ENCODE data around the gene SIGLEC6.
"Not testable (repeated sequence)": the region's sequence is repeated elsewhere in the genome, so short reads cannot be mapped to it uniquely, and the experiment has no call there.

SIGLEC6 gene

DNA sequence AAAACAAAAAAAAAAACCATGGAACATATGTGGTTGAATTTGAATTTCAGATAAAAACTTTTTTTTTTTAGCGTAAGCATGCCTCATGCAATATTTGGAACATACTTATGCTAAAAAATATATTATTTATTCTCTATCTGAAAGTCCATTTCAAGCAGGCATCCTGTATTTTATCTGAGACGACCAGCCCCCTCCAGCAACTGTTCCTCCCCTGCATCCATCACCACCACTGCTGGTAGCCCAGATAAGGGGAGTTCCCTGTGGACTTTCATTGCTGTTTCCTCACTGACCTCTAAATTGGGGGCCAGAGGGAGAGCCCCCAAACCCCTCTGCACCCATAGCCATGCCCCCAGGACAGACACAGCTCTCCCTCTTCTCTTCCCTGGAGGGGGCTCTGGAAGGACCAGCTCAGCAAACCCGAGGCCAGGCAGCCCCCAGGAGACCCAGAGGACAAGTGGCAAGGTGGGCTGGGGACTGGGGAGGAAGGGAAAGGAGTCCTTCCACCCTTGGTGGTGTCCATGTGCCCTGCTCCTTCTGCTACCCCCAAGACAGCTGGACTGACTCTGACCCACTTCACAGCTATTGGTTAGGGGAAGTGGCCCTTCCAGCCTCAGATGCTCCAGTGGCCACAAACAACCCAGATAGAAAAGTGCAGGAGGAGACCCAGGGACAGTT is 23.3 kb downstream of the SIGLEC6 start:
- no peak for DNase-seq

DNA sequence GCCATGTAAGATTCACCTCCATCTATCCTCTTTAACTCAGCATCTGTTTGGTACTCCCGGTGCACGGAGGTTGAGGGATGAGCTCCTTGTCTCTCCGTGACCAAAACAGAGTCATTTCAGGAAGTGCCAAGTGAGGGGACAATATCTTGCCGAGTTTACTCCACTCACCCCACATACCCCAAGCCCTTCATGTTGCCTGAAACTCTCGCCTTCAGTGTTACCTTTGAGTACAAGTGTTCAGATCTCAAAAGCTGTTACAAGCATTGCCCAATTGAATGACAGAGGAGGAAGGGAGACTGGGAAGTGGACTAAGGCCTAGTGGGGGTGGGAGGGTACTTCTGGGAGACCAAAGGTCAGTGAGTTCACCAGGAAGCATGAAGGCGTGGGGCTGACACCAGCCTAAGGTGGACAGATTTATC is 23.8 kb downstream of the SIGLEC6 start:
- no peak for DNase-seq

DNA sequence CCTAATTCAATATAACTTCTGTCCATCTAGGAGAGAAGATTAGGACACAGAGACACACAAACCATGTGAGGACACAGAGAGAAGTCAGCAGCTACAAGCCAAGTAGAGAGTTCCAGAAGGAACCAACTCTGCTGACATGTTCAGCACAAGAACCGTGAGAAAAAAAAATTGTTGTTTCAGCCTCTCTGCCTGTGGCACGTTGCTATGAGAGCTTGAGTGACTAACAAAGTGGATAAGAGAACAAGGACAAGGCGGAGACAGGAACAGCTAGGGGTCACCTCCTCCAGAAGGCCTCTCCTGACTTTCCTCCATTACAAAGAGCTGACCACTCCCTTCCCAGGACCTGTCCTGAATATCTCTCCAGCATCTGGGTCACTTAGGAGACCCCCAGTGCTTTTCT is 24.3 kb downstream of the SIGLEC6 start:
- no peak for DNase-seq

DNA sequence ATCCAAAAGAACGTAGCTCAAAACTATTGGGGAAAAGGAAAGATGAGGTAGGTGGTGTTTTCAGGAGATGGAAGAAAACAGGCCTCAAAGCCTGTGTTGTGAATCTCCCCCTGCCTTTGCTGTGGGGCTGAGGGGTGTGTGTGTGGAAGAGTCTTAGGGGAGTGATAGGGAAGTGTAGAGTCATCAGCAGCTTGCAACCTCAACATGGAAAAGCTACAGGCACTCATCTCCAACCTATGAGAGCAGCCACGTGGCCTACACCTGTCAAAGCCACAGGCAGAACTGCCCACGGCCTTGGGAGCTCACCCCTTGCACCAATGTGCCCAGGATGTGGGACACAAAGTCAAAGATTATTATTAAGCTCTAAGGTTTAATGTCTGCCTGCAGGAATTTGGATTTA is 25.6 kb downstream of the SIGLEC6 start:
- no peak for DNase-seq

DNA sequence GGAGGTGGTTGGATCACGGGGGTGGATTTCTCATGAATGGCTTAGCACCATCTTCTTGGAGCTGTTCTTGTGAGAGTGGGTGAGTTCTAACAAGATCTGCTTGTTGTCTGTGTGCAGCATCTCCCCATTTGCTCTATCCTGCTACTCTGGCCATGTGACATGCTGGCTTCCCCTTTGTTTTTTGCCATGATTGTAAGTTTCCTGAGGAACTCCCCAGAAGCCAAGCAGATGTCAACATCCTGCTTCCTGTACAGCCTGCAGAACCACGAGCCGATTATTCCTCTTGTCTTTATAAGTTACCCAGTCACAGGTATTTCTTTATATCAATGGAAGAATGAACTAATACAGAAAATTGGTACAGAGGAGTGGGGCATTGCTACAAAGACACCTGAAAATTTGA is 27.6 kb downstream of the SIGLEC6 start:
- DNase-seq: no peak

DNA sequence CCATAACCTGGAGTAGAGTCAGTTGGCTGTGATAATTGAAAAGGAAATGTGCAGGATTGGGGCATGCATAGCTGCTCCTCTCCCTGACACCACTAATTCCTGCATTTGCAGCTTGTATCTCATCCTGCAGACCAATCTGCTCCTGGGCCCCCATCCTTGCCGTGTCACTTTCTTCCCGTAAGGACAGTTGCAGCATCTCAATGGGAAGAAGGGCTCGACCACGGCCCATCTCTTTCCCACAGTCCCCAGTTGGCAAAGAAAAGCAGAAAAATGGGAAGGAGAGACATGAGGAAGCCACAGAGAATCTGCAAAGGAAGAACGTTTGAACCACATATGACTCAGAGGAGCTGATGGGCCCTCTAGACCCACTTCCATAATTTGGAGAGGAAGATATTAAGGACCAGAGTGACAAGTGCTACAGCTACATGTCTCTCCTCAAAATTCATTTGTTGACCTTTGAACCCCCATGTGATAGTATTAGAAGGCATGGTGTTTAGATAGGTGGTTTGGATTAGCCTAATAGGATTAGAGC is 28.1 kb downstream of the SIGLEC6 start:
- no peak for DNase-seq

DNA sequence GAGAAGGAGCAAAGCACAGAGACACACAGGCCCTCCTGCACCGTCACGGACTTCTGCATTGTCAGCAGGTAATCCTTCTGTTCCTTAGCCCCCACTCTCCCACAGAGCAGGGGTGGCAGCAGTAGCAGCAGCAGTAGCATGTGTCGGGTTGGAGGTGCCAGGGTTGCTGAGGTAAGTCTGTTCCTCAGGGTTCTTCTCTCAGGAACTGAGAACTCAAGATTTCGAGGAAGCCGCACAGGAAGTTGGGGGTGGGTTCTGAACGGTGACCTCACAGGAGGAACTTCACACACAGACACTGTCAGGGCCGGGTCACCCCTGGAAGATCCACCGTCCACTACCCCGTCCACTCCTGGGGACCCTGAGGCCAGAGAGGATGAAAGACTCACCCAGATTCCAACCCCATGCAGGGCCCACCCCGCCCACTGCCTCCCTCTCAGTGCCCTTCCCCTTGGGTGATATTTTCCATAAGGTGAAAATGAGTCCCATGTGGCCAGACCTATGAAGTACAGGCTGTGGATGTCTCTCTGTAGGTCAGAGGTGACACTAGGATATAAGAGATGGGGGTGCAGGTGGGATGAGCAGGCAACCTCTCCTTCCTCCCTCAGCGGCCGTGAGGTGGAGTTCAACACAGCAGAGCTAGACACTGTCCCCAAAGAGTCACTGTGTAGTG is 29.7 kb downstream of the SIGLEC6 start, which contains the start of gene SIGLEC12:
TSS of gene SIGLEC12 (minus strand) at position 207 of the 670 bp plus-strand sequence. CDS start at position 140, 67 bp downstream.
- no peak for DNase-seq

DNA sequence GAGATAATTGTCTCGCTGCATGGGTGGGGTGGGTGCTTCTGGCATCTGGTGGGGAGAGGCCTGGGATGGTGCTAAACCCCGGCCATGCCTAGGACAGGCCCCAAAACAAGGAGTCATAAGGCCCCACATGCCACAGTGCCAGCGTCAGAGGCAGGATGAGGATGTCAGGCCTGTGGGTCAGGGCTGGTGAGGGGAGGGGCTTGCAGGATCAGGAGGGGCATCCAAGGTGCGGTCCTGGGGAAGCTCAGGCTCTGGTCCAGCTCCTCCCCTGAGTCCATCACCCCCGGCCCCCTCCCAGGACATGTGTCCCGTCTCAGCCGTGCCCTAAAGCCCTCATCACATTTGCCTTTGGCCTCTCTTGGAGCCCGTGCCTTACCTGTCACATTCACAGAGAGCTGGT is 30.5 kb downstream of the SIGLEC6 start:
- DNase-seq: not testable (repeated sequence)

DNA sequence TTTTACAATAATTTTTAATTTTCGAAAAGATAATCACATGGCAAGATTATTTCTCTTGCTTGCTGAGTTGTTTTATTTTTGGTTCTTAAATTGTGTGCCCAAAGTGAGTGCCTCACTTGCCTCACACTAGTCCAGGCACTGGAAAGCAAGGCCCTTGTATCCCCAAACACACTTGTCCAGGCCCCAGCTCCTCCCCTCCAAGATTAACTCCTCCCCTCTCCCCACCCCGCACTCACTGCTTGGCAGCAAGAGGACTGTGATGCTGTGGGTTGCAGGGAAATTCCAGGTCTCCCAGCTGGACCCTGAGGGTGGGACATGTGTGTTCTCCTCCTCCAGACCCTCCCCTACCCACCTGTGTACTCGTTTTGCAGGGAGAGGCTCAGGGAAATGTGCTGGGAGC is 33.8 kb downstream of the SIGLEC6 start:
- DNase-seq: no peak

DNA sequence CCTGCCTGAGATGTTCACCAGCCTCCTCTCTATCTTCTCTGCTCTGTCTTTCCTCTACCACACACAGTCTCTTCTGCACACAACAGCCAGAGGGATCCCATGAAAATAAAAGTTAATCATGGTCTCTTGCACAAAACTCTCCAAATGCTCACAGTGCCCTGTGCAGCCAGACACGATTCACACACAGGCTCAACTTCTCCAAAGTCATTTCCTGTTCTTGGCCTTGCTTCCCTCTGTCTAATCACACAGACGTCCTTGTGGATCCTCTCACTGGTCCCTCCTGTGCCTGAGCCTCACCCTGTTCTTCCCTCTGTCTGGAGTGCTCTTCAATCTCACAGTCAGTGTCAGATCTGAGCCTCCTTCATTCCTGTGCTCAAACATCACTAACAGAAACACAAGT is 37.7 kb downstream of the SIGLEC6 start:
- DNase-seq: no peak

DNA sequence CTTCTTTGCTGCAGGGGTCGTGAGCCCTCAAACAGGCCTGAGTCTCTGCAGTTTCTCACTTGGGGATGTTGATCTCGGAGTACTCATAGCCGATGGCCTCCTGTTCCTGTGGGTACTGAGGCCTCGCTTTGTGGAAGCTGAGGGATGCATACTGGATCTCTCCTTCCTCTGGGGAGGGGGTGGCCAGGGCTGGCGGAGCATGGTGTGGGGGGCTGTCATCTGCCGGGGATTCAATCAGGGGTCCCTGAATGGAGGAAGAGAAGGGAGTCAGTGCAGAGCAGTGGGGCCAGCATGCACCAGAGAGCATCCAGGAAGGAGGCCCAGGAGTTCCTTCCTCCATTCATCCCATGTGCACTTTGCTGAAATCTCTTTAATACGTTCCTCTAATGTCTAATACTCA is 39.9 kb downstream of the SIGLEC6 start:
- no peak for DNase-seq

DNA sequence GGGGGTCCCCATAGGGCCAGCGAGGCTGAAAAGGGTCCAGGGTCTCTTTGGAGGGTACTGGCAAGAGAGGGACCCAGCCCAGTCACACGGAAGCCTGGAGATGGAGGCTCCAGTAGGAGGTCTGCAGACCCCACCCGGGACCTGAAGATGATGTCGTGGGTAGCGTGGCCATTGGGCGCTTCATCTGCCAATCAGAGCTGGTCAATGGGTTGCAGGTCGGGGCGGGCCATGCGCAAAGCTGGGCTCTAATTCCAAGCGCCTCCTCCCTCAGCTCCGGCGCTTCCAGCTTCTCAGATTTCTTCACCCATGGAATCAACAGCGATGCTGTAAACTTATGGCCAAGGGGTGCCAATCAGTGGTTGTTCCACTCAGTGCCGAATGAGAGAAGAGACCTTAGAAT is 40.8 kb downstream of the SIGLEC6 start:
- no peak for DNase-seq

DNA sequence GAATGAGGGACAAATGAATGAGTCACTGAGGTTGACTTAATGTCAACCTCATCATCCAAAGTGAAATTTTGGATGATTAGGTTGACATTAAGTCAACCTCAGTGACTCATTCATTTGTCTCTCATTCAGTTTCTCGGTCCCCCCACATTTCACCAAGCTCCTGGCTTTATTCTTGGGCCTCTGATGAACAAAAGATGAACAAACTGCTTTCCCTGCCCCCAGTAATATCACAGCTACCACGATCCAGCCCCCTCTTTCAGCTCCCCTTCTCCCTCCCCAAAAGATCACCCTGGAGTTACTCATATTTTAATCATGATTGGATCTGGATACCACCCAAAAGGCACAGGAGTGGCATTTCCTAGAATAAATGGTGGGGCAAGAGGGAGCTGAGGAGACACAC is 42.4 kb downstream of the SIGLEC6 start:
- DNase-seq: no peak

DNA sequence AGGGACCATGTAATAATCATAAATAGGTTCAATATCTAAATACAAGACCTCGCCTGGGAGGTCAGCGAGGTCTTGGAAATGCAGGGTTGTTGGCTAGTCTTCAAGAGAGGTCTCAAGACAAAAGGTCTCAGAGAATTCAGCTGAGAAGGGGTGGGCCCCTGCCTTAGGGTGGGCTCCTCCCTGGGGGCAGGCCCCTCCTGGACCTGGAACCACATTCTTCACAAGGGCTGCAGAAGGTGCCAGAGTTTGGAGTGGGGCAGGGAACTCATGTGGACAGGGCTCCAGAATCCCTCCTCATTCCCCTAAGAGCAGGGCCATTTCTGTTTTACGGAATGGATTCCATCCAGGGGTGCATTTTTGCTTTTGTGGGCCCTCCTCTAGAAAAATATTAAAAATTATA is 43.0 kb downstream of the SIGLEC6 start:
- DNase-seq: no peak

DNA sequence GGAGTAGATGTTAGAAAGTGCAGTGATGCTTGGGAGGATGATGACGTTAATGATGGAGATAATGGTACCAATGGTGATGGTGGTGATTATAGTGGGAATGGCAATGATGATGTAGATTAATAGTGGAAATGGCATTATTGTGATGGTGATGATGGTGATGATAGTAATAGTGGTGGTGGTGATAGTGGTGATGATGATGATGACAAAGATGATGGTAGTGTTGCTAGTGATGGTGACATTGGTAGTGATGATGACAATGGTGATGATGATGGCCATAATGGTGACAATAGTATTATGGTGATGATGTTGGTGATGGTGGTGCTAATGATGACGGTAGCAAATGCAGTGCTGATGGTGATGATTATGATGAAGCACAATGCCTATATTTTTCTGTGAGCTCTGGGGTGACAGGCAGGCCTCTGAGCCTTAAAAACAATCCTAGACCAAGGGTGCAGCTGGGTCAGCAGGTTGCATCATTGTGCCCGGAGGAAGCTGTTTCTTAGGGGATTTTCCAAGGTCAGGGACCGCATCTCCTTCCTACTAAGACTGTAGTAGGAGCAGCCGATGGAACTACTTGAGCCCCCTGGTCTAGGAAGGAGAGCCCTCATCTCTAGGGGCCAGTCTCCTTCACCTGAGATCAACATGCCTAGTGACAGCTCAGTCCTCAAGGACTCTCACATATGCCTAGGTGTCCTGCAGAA is 45.4 kb downstream of the SIGLEC6 start:
- no peak for DNase-seq

DNA sequence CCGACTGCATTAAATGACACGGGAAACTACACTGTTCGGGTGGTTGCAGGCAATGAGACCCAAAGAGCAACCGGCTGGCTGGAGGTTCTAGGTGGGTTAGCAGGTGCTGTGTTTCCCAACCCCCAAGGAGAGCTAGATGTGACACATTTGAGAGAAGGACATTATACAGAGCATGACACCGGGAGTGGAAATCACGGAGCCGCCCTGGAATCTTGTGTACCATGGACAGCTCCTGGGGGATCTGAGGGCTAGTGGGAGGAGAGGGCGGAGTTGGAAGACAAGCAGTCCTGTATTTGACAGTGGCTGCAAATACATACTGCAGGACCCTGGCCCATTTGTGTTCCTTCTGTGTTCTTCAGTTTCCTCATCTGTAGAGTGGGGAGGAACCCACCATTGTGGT is 50.9 kb downstream of the SIGLEC6 start:
- DNase-seq: no peak

DNA sequence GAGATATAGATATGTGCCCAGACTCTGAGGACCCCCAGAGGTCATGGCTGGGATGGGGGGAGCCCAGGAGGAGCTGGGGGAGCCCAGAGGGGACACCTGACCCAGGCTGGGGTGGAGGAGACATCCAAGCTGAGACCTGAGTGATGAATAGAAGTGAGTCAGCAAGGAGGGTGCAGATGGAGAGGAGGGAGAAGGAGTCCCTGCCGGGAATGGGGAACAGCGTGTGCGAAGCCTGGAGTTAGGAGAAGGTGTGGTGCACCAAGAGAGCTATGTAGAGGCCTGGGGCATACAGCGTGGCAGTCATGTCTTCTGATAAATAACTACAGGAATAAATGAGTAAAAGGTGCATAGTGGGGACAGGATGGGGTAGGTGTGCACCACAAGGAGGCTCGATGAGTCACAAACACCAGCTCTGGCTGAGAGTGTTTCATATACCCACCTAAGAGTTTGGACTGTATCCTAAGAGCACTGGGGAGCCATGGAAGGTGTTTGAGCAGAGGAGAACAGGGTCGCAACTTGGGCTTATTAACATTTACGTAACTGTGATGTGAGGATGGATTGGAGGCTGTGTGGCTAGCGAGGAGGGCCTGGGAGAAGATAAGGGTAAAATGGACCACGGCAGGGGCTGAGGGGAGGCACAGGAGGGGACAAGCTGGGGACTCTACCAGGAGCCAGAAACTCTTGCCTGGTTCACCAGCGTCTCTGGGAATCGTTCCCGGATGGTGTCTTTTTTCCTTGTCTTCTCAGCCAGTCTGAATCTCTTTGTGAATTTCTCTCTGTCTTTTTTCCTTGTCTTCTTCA is 51.7 kb downstream of the SIGLEC6 start:
- no peak for DNase-seq

DNA sequence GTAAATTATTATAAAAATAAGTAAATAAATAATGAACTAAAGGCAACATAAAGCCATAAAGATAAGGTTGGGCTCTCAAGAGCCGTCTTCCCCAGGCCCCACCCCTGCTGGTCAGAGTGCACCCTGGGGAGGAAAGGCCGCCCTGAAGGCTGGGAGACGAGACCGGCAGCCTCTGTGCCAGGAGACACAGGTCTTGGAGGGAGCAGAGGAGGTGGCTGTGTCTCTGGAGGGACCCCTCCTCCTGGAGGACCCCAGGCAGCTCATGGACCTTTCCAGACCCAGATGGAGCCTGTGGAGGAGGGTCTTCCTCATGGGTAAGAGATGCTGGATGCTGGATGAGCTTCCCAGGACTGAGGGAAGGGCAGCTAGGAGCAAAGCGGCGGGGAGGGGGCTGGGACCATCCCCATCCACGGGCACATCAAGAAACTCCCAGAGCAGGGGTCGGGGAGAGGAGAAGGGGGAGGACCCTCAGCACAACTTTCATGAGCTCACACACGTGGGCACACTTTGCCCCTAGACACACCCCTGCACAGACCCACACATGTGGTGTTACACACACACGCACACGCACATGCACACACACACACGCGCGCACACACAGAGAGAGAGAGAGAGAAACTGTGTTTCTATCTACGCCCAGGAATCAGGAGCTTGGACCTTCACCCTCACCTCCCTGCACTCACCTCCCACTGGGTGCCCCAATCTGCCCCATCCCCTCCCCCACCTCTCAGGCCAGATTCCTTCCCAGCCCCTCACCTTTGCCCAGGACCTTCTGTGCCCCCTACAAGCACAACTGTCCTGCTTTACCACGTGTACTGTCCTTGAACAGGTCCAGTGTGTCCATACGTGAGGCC is 52.9 kb downstream of the SIGLEC6 start, which contains the start of gene CEACAM18:
TSS of gene CEACAM18 (plus strand) at position 159 of the 854 bp plus-strand sequence.
- DNase-seq: no peak

DNA sequence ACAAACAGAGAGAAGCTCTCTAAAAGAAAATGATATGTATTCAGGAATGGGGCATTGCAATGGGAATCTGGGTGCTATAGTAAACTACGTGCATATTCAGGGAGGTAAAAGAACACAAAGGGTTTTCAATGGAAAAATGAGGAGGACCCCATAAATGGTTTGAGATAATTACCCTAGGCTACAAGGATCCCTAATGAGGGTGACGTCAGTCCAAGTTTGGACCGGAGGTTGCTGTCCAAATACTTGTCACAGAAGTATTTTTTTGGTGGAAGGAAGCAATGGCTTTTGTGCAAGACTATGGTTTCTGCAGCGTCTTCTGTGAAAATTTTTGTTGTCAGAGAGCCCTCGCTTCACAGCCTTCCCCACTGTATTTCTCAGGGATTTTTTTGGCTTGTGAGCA is 54.1 kb downstream of the SIGLEC6 start:
- DNase-seq: no peak

DNA sequence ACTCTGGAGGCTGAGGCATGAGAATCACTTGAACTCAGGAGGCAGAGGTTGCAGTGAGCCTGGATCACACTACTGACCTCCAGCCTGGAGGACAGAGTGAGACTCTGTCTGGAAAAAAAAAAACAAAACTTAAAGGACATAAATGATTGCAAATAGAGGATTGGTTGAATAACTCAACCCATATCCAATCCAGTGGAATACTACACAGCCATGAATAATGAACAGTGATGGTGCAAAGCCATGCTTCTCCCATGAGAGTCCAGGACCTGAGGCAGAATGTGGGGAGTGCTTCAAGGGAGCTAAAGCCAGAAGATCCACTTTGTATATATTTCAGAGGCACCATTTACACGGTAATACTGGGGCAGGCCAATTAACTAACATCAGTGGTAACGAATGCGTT is 55.3 kb downstream of the SIGLEC6 start:
- no peak for DNase-seq

DNA sequence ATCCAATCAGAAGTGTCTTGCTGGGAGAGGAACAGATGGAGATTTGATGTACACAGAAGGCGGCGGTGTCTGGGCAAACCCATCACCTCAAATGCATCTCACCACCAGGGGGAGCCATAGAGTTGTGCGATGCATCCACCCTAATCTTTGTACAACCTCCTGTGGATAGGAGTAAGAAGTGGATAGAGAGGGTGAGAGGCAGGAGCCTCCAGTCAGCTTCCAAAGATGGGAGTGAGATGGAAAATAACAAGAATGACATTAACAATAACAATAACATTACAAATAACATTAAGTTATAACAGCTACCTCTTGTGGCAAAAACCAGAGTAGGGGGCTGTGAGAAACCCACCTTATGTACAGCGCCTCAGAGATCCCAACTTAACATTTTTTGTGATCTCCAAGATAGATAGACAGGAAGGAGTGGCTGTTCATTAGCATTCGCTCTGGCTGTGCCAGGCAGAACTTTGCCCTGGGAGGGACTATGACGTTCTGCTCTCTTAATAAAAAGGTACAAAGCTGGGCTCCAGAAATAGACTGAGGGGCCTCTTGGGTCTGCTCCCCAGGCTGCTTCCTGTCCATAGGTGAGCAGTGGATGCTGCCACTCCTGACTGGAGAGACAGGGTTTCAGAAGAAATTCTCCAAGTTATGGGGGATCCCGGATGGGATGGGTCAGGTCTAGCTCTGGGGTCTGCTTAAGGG is 58.3 kb downstream of the SIGLEC6 start:
- DNase-seq: peak; percentile 48

Data from fibroblast of skin of right biceps (primary cell).